Tibial nerve (tissue), 4 donors: Measurements from ENCODE around the gene ZSWIM3. TPM values are rescaled to one million over a fixed set of nuclear protein-coding genes. Genes with fewer than 3 reads are reported as not detected.

ENCODE experiments used
- DNase-seq, 2 donors: peaks; one replicate each; pipeline ENCODE4 v3.0.0-alpha.2; 2019; ENCODE audit warnings: low spot score in 2 of 2
- H3K27ac ChIP-seq, 4 donors: fragments of 200-600 bp; sonication (generic) in 3 of 4; one replicate each; pipeline ENCODE4 v1.5.1; 2017 to 2019; ENCODE audit warnings: mild to moderate bottlenecking in 1 of 4
- H3K27me3 ChIP-seq, 2 donors: fragments of 200-600 bp; sonication (generic) in 1 of 2; one replicate each; pipeline versions ENCODE4 v1.5.1 to v1.6.0; 2017 to 2019
- H3K36me3 ChIP-seq, 3 donors: fragments of 200-600 bp; sonication (generic); one replicate each; pipeline ENCODE4 v1.5.1; 2018 to 2019
- H3K4me1 ChIP-seq, 4 donors: fragments of 200-600 bp; sonication (generic) in 3 of 4; one replicate each; pipeline ENCODE4 v1.5.1; 2017 to 2019
- H3K4me3 ChIP-seq, 4 donors: fragments of 200-600 bp; sonication (generic) in 3 of 4; one replicate each; pipeline ENCODE4 v1.5.1; 2017 to 2019; ENCODE audit warnings: mild to moderate bottlenecking in 1 of 4, moderate library complexity in 1 of 4
- H3K9me3 ChIP-seq, 4 donors: fragments of 200-600 bp; sonication (generic) in 3 of 4; one replicate each; pipeline ENCODE4 v1.5.1; 2017 to 2019
- EP300 ChIP-seq, 2 donors: sonication (generic); formaldehyde crosslinking; IDR thresholded peaks; one replicate each; pipeline ENCODE4 v1.6.1; 2017; ENCODE audit warnings: antibody characterized with exemption in 2 of 2, mild to moderate bottlenecking in 1 of 2
- POLR2A ChIP-seq, 2 donors: fragments of 450-650 bp; IDR thresholded peaks; one replicate each; pipeline ENCODE4 v1.6.1; 2017; ENCODE audit warnings: antibody characterized with exemption in 2 of 2, mild to moderate bottlenecking in 2 of 2, moderate library complexity in 2 of 2
- WGBS, 2 donors: methylation state at CpG; one replicate each; pipeline ENCODE4 v1.1.5; 2018; 5-methylcytosine and 5-hydroxymethylcytosine counted together
- total RNA-seq, 4 donors: library from RNA; depleted of rRNA; stranded (reverse); fragments of >200 nt; gene quantifications; one replicate each; pipeline ENCODE4 v1.1.0, GENCODE V29; 2016
- TF ChIP-seq, protein P1 (sequence below), 5 experiments: fragments of 200-600 bp in 3 of 5; fragments of 450-650 bp in 2 of 5; sonication (generic) in 3 of 5; IDR thresholded peaks; one replicate each; pipeline ENCODE4 v1.5.1; 2016 to 2019; ENCODE audit warnings: antibody characterized with exemption in 5 of 5, mild to moderate bottlenecking in 3 of 5, moderate library complexity in 2 of 5

The ZSWIM3 gene
- total RNA-seq, 4 donors from 2014 or later, result 3.1 to 6.3 (median 4.8) TPM

DNA sequence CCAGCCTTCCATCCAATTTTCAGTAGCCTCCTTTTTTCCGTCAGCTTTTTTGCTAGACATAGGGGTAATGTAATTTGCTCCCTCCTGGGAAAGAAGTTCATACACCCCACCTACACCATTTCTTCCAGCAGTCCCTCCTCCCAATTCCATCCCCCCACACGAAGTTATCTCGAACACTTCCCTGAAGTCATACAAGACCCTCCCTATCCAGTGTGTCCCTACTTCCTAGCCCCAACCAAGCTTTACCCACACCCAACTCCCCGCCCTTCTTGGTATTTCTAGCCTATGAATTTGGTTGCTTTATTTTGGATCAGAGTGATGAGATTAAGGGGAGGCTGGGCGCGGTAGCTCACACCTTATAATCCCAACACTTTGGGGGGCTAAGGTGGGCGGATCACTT is 43.9 kb upstream of the ZSWIM3 start:
- DNase-seq, result no peak
- H3K27ac ChIP-seq, result no peak overlapping the region
- H3K4me1 ChIP-seq, result peaks cover 0 to 33% (median 6%) of the 10 kb centered on the region in 4 donors
- no peaks in the 10 kb centered on the region for H3K9me3 ChIP-seq
- peak overlapping the region in 1 of 4 donors; percentile 66 for H3K4me3 ChIP-seq
- 52 to 63% methylated on average over 7 of the region's 7 CpGs for WGBS, 2 donors
- TF ChIP-seq, protein P1, sequence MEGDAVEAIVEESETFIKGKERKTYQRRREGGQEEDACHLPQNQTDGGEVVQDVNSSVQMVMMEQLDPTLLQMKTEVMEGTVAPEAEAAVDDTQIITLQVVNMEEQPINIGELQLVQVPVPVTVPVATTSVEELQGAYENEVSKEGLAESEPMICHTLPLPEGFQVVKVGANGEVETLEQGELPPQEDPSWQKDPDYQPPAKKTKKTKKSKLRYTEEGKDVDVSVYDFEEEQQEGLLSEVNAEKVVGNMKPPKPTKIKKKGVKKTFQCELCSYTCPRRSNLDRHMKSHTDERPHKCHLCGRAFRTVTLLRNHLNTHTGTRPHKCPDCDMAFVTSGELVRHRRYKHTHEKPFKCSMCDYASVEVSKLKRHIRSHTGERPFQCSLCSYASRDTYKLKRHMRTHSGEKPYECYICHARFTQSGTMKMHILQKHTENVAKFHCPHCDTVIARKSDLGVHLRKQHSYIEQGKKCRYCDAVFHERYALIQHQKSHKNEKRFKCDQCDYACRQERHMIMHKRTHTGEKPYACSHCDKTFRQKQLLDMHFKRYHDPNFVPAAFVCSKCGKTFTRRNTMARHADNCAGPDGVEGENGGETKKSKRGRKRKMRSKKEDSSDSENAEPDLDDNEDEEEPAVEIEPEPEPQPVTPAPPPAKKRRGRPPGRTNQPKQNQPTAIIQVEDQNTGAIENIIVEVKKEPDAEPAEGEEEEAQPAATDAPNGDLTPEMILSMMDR (IDR thresholded peaks at IDR 0.05), result no peak
- TF ChIP-seq POLR2A (IDR thresholded peaks at IDR 0.05) (no peak), EP300 (IDR thresholded peaks at IDR 0.05) (no peak)
- H3K27me3 ChIP-seq, result no peaks in the 10 kb centered on the region
- H3K36me3 ChIP-seq, result peaks cover 0 to 31% (median 6%) of the 10 kb centered on the region in 3 donors

DNA sequence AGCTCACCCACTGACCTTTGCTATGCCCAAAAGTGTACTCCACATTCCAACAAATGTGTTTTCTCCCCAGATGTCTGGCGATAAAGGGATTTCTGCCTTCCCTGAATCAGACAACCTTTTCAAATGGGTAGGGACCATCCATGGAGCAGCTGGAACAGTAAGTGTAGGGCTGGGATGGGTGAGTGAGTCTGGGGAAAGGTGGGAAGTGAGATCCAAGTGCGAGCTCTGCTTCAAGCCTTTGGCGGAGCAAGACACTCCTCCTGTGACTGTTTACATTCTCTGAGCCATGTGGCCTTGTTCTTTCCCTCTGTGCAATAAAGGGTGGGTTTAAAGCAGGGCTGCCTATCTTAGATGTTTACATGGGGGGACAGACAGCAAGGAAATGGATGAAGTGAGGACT is 43.1 kb upstream of the ZSWIM3 start:
- no peaks in the 10 kb centered on the region for H3K9me3 ChIP-seq
- peaks cover 0 to 34% (median 6%) of the 10 kb centered on the region in 4 donors for H3K4me1 ChIP-seq
- TF ChIP-seq, protein P1 (IDR thresholded peaks at IDR 0.05), result no peak
- no peak for TF ChIP-seq POLR2A (IDR thresholded peaks at IDR 0.05)
- no peak for TF ChIP-seq EP300 (IDR thresholded peaks at IDR 0.05)

GRCh38 chr20:45816951-45817350 is 40.5 kb upstream of the ZSWIM3 start:
- Histone ChIP-seq H3K4me3 (no peak overlapping the region), H3K36me3 (no peaks in the 10 kb centered on the region), H3K27ac (peak overlapping the region in 2 of 4 donors; percentile 81 to 82), H3K9me3 (no peaks in the 10 kb centered on the region), H3K27me3 (peaks cover 0 to 3% of the 10 kb centered on the region in 2 donors), H3K4me1 (peaks cover 0 to 28% (median 6%) of the 10 kb centered on the region in 4 donors)
- TF ChIP-seq EP300 (IDR thresholded peaks at IDR 0.05) (no peak), POLR2A (IDR thresholded peaks at IDR 0.05) (no peak)
- TF ChIP-seq, protein P1 (IDR thresholded peaks at IDR 0.05), result no peak
- no peak for DNase-seq
- 90 to 93% methylated on average over 3 of the region's 3 CpGs for WGBS, 2 donors

More for the DNA sequence above, 43.1 kb upstream of the ZSWIM3 start:
- Histone ChIP-seq H3K36me3 (peaks cover 0 to 23% (median 6%) of the 10 kb centered on the region in 3 donors), H3K4me3 (no peak overlapping the region), H3K27me3 (no peaks in the 10 kb centered on the region), H3K27ac (no peak overlapping the region)
- WGBS, 2 donors, result 83 to 92% methylated on average over 3 of the region's 3 CpGs
- DNase-seq, result no peak

- Histone ChIP-seq H3K9me3 (no peaks in the 10 kb centered on the region), H3K27me3 (peaks cover 0 to 7% of the 10 kb centered on the region in 2 donors), H3K27ac (peak overlapping the region; percentile 37 to 82 (median 62)), H3K36me3 (no peaks in the 10 kb centered on the region), H3K4me3 (no peak overlapping the region), H3K4me1 (peaks cover 0 to 29% (median 5%) of the 10 kb centered on the region in 4 donors)
- 42 to 43% methylated on average over 8 to 9 of the region's 9 CpGs for WGBS, 2 donors
- TF ChIP-seq POLR2A (IDR thresholded peaks at IDR 0.05) (no peak), EP300 (IDR thresholded peaks at IDR 0.05) (peak; percentile 20 to 45)
- DNase-seq, result peak in 1 of 2 donors; percentile 45
Measured at GRCh38 chr20:45817376-45818194, 39.8 kb upstream of the ZSWIM3 start.

DNA sequence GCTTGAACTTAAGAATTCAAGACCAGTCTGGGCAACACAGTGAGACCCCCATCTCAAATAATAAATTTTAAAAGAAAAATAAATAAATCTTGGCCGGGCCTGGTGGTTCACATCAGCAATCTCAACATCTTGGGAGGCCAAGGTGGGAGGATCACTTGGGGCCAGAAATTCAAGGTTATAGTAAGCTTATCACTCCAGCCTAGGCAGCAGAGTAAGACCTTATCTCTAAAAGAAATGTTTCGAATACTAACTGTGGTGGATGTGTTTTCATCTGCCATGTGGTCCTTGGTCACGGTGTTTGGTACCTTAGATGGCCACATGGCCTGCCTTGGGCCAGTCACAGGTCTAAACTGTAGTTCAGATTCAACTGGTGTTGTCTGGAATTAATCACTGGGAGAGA is 39.2 kb upstream of the ZSWIM3 start:
- peaks cover 0 to 13% of the 10 kb centered on the region in 2 donors for H3K27me3 ChIP-seq
- DNase-seq, result no peak
- TF ChIP-seq, protein P1 (IDR thresholded peaks at IDR 0.05), result no peak
- TF ChIP-seq POLR2A (IDR thresholded peaks at IDR 0.05) (no peak), EP300 (IDR thresholded peaks at IDR 0.05) (no peak)
- no peaks in the 10 kb centered on the region for H3K9me3 ChIP-seq
- WGBS, 2 donors, result 68 to 89% methylated on average over 3 of the region's 3 CpGs
- no peaks in the 10 kb centered on the region for H3K36me3 ChIP-seq
- H3K4me3 ChIP-seq, result no peak overlapping the region
- H3K4me1 ChIP-seq, result peaks cover 0 to 29% (median 3%) of the 10 kb centered on the region in 4 donors
- H3K27ac ChIP-seq, result peak overlapping the region; percentile 37 to 82 (median 62)
